NCI-H446 treated with DMSO at 0.1 percent for 48 hours (cell line): Measurements from ENCODE around the gene SUSD1.
"Not testable (repeated sequence)": the region's sequence is repeated elsewhere in the genome, so short reads cannot be mapped to it uniquely, and the experiment has no call there.

Experiments
- DNase-seq: peaks from one replicate; lab custom pipeline; 2025; lab: John Stamatoyannopoulos, UW

SUSD1 gene

GRCh38 chr9:112174965-112175795, at the start of gene SUSD1:
SUSD1 (minus strand) TSS chr9:112175297; CDS start chr9:112175235, 62 bp downstream.
- no peak for DNase-seq

- no peak for DNase-seq
Measured at GRCh38 chr9:112224401-112225289, 49.5 kb upstream of the SUSD1 start.

DNA sequence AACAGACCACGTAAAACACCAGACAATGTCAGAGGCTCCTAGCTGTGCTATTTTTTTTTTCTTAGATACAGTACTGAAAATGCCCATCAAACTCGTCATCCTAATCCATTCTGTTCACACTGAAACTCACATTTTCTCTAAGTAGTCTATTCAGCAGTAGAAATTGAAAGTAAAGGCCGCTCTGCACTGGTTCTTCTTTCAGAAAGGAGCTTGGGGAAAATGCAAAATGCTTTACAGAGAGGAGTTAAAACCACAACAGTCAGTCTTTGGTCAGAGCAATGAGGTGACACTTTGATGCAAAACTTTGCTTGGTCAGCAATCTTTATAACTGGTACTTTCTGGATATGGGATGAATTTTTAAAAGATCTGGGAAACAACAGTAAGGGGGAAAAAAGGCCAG, 43.8 kb upstream of the SUSD1 start:
- DNase-seq, result no peak

GRCh38 chr9:112212926-112213325, 37.8 kb upstream of the SUSD1 start:
- DNase-seq, result no peak

DNA sequence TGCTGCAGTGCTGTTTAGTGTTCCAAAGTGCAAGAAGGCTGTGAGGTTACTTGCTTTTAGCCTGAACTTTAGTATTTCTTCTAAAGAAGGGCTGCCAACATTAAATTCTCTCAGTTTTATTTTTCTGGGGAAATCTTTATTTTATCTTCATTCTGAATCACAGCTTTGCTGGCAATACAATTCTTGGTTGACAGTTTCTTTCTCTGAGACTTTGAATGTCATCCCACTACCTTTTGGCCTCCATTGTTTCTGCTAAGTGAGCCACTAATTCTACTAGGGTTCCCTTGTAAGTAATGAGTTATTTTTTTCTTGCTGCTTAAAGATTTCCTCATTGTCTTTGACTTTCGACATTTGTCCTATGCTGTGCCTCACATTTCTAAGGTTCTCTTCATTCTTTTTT, 32.4 kb upstream of the SUSD1 start:
- no peak for DNase-seq

GRCh38 chr9:112203536-112203935, 28.4 kb upstream of the SUSD1 start:
- DNase-seq, result no peak

GRCh38 chr9:112200711-112201110, 25.6 kb upstream of the SUSD1 start:
- no peak for DNase-seq

GRCh38 chr9:112198646-112199045, 23.5 kb upstream of the SUSD1 start:
- DNase-seq, result no peak

DNA sequence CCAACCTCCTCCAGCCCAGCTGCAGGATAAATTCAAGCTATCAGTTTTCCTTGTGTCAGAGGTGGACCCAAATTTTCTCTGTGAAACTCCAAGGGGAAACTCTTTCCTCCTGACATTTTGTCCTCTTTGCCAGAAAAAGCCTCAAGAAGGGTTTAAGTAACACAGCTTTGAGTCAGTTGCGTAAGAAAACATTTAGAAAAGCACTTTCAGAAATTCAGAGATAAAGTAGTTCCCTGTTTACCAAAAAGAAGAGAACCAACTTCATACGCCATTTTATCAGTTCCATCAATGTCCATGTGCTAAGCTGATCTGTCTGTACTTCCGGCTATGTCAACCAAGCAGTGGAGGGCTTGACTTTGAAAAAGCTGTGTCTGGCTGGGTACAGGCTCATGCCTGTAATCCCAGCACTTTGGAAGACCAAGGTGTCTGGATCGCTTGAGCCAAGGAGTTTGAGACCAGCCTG, 19.9 kb upstream of the SUSD1 start:
- DNase-seq, result no peak

GRCh38 chr9:112193572-112194288, 18.6 kb upstream of the SUSD1 start:
- no peak for DNase-seq

- not testable (repeated sequence) for DNase-seq
Measured at GRCh38 chr9:112190320-112190719, 15.2 kb upstream of the SUSD1 start.

DNA sequence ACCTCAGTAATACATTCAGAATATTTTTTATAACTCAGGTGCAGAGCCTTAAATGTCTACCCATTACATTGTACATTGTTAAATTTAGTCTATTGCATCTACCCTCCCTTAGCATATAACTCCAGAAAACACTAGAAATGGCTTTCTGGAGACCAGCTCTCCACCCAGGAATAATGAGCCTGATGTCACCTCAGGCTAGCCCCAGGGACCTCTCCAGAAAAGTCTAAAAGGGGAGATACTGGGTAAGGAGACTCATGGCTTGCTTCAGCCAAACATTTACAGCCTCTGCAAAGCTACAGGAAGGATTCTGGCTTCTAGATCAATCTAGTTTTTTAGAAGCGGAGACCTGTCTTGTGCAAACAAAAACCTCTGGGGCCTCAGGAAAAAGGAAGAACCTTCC, 13.8 kb upstream of the SUSD1 start:
- DNase-seq, result no peak

- no peak for DNase-seq
Measured at GRCh38 chr9:112187404-112187803, 12.3 kb upstream of the SUSD1 start.

DNA sequence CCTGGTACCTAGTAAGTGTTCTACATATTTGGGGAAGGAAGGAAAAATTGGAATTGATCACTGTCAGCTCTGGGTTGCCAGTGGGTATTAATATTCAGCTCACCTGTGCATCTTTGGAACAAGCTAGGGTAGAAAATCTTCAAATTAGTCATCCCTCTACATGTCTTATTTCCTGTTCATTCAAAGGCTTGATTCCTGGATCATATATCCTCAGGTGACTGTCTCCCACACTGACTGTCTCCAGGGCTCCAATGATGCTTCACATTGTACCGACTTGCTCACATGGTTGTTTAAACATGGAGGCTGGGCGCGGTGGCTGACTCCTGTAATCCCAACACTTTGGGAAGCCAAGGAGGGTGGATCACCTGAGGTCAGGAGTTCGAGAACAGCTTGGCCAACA, 11.6 kb upstream of the SUSD1 start:
- no peak for DNase-seq

DNA sequence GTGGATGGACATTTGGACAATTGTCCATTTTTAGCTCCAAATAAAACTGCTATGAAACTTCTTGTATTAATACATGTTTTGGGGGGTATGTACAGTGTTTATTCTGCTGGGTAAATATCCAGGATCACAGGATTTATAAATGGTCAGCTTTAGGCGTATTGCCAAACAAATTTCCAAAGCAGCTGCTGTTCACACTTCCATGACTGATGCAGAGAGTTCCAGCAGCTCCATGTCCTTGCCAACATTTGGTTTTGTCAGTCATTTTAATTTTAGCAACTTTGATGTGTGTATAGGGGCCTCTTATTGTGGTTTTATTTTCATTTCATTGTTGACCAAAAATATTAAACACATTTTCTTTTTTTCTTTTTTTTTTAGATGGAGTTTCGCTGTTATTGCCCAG, 9.8 kb upstream of the SUSD1 start:
- DNase-seq, result no peak

DNA sequence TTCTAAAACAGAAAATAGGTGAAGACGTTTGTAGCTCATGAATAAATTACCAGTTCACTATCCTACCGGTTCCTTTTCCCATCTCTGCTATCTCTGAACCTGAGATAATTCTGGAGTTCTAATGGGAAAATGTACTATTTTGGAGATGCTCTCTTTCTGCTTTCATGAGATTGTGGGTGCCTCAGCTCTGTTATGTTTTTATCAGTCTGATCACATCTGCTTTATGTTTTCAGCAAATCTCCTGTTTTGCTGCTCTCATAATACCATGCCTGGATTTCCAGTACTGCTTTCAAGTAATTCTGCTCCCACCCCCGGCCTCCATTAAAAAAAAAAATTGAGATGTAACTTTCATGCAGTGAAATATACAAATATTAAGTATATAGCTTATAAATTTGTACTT, 9.1 kb upstream of the SUSD1 start:
- DNase-seq, result no peak

DNA sequence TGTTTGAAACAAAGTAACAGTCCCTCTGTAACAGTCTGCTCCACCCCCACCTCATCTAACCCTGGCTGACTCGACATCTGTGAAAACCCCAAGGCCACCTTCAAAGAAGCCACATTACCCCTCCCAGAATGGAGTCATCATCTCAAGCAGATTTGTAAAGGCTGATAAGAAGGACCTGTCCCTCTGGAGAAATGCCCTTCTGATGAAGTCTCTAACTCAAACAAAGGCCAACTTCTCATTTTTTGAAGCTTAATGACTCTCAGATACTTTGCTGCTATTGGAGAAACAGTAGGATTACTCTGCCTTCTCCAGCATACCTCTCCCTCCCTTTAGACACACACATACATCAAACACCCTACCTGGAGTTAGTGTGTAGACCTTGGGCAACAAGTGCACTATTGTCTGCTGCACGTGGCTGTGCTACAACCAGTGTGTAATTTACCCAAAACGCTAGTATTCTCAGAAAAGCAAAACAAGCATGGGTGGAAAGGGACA, 5.3 kb upstream of the SUSD1 start:
- no peak for DNase-seq

DNA sequence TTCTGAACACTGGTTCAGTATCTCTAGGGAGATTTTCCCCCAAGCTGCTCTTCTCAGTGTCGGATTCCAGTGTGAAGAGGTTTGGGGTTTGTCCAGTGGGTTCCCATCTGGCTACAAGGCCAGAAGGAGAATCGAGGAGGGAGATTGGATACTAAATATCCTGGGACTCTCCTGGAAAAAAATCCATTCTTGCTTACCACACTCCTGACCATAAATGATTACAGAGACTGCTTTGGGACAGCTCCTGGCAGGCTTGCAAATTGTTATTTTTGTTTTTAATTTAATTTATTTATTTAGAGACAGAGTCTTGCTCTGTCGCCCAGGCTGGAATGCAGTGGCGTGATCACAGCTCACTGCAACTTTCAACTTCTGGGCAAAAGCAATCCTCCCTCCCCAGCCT, 4.7 kb upstream of the SUSD1 start:
- no peak for DNase-seq

- no peak for DNase-seq
Measured at GRCh38 chr9:112176524-112176923, 1.4 kb upstream of the SUSD1 start.

DNA sequence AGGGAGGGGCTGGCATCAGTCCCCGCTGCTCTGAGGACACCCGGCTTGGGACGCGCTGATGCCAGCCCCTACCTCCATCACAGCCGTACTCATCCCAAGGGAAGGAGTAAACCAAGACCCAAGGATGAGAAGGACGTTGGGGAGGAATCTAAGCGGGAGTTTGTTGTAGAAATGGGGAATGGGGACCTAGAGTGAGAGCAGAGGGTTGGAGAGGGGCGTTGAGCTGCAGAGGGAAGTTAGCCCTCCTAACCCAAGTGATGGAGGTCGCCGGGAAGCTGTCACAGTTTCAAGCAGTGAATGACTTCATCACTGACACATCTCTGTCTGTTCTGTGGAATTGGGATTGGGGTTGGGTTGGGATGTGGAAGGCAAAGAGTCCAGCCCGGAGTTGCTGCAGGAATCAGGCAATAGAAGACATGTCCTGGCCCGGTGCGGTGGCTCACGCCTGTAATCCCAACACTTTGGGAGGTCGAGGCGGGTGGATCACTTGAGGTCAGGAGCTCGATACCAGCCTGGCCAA, 759 bp upstream of the SUSD1 start:
- no peak for DNase-seq

DNA sequence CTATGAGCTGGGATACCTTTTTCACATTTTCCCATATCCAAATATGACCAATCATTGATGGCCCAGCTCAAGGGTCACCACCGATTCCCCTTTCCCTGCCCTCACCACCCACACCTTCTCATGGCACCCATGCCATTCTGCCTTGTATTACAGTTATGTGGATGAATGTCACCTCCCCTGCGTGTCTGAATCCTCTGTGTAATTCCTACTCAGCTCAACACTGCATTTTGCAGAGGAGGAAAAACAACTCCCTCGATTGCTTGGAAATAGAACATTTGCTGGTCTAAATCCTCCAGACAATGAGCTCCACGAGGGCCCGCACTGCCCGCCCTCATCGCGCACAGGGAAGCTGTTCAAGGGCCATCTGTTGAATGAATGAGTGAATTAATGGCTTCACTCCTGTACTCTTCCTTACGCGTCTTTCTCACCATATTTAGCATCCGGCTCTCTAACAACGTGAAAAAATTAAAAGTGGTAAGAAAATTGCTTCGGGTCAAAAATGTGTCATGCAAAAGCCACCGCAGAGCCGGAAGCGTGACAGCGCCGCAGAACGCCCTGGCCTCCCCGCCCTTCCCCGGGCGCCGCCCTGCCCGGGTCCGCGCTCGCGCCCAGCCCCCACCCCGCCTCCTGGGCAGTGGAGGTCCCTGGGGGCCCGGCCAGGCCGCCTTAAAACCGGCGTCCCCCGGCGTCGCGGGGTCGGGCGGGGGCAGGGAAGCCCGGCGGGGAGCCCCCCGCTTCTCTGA, 704 bp downstream of the SUSD1 start:
- DNase-seq, result no peak
